PC-3 (cell line): ENCODE data around the gene PRMT1. TPM values are rescaled to one million over a fixed set of nuclear protein-coding genes. Genes with fewer than 3 reads are reported as not detected.

ENCODE experiments used
- ATAC-seq: fragments of 200-7000 bp; cut with Tn5 transposase; 2 replicates; pipeline ENCODE4 v1.9.1; 2020; ENCODE audit warnings: mild to moderate bottlenecking, moderate library complexity
- BruUV-seq: library from RNA; stranded (reverse); fragments of 400-500 nt; replicated peaks from 2 replicates; lab custom pipeline; 2021; lab: Mats Ljungman, UMichigan
- CTCF ChIA-PET: fragments of 300-600 bp; sonication (Branson Sonifier 250); formaldehyde crosslinking; loops from one replicate; lab custom pipeline; 2022; ENCODE audit warnings: antibody characterized with exemption; lab: Charles Lee
- POLR2A ChIA-PET: fragments of 300-600 bp; sonication (Branson Sonifier 250); formaldehyde crosslinking; loops from one replicate; lab custom pipeline; 2022; ENCODE audit warnings: antibody characterized with exemption; ENCODE audit not compliant: unreplicated experiment; lab: Charles Lee
- DNase-seq: peaks from one replicate; pipeline ENCODE4 v3.0.0-alpha.2; 2015
- H2AFZ ChIP-seq: fragments of 300-600 bp; sonication (generic); 2 replicates; pipeline ENCODE4 v1.6.0; 2016; ENCODE audit warnings: antibody characterized with exemption, low read length
- H3F3A ChIP-seq: fragments of 300-600 bp; sonication (generic); one replicate; pipeline ENCODE4 v1.6.0; 2017; ENCODE audit warnings: antibody characterized with exemption, low read length, control low read depth, mild to moderate bottlenecking; ENCODE audit not compliant: unreplicated experiment
- H3K27ac ChIP-seq: fragments of 300-600 bp; sonication (generic); 2 replicates; pipeline ENCODE4 v1.5.1; 2016; ENCODE audit warnings: mild to moderate bottlenecking, low read length
- H3K27me3 ChIP-seq: fragments of 300-600 bp; sonication (generic); 2 replicates; pipeline ENCODE4 v1.6.1; 2016; ENCODE audit warnings: low read length, mixed read lengths
- H3K36me3 ChIP-seq: fragments of 300-600 bp; sonication (generic); 2 replicates; pipeline ENCODE4 v1.6.1; 2016; ENCODE audit warnings: low read depth, mixed run types, low read length, mixed read lengths
- H3K4me1 ChIP-seq: fragments of 300-600 bp; sonication (generic); 2 replicates; pipeline ENCODE4 v1.5.1; 2016; ENCODE audit warnings: low read length; ENCODE audit not compliant: insufficient read depth
- H3K4me2 ChIP-seq: fragments of 300-600 bp; sonication (generic); 2 replicates; pipeline ENCODE4 v1.6.0; 2016; ENCODE audit warnings: low read length
- H3K4me3 ChIP-seq: fragments of 300-600 bp; sonication (generic); 2 replicates; pipeline ENCODE4 v1.5.1; 2016; ENCODE audit warnings: mild to moderate bottlenecking, low read length, mixed read lengths
- H3K79me2 ChIP-seq: fragments of 300-600 bp; sonication (generic); 2 replicates; pipeline ENCODE4 v1.6.1; 2017; ENCODE audit warnings: low read length, mixed read lengths
- H3K9ac ChIP-seq: fragments of 300-600 bp; sonication (generic); 2 replicates; pipeline ENCODE4 v1.6.0; 2016; ENCODE audit warnings: mild to moderate bottlenecking, low read length
- H3K9me2 ChIP-seq: fragments of 300-600 bp; sonication (generic); replicated peaks from 2 replicates; pipeline ENCODE4 v1.6.1; 2016; ENCODE audit warnings: mixed run types, low read length, mixed read lengths
- H3K9me3 ChIP-seq: fragments of 300-600 bp; sonication (generic); 2 replicates; pipeline ENCODE4 v1.6.1; 2016; ENCODE audit warnings: low read length, mixed read lengths
- H4K20me1 ChIP-seq: fragments of 300-600 bp; sonication (generic); 2 replicates; pipeline ENCODE4 v1.6.1; 2016; ENCODE audit warnings: low read length, mixed read lengths
- EZH2 ChIP-seq: fragments of 300-600 bp; sonication (generic); IDR thresholded peaks from one replicate; pipeline ENCODE4 v1.6.1; 2017; ENCODE audit warnings: antibody characterized with exemption, mild to moderate bottlenecking, low read length; ENCODE audit not compliant: unreplicated experiment
- EZH2phosphoT487 ChIP-seq: fragments of 300-600 bp; sonication (generic); IDR thresholded peaks from 2 replicates; pipeline ENCODE4 v1.6.1; 2018; ENCODE audit warnings: mild to moderate bottlenecking, antibody characterized with exemption, low read length, borderline replicate concordance
- intact Hi-C: fragments of 100-400 bp; cut with micrococcal nuclease; formaldehyde crosslinking; loops from 2 replicates; pipeline ENCODE4 v1.9.0; 2023
- total RNA-seq: library from RNA; depleted of rRNA; stranded (reverse); fragments of >200 nt; gene quantifications from 2 replicates; pipeline ENCODE4 v1.2.3, GENCODE V29; 2014
- TF ChIP-seq, protein P1 (sequence below): fragments of 300-600 bp; sonication (generic); conservative IDR thresholded peaks from 2 replicates; pipeline ENCODE4 v1.5.1; 2017; ENCODE audit warnings: antibody characterized with exemption, low read depth, mild to moderate bottlenecking, low read length

Gene PRMT1
- total RNA-seq, 1 experiment from 2014 or later: 625 TPM

DNA sequence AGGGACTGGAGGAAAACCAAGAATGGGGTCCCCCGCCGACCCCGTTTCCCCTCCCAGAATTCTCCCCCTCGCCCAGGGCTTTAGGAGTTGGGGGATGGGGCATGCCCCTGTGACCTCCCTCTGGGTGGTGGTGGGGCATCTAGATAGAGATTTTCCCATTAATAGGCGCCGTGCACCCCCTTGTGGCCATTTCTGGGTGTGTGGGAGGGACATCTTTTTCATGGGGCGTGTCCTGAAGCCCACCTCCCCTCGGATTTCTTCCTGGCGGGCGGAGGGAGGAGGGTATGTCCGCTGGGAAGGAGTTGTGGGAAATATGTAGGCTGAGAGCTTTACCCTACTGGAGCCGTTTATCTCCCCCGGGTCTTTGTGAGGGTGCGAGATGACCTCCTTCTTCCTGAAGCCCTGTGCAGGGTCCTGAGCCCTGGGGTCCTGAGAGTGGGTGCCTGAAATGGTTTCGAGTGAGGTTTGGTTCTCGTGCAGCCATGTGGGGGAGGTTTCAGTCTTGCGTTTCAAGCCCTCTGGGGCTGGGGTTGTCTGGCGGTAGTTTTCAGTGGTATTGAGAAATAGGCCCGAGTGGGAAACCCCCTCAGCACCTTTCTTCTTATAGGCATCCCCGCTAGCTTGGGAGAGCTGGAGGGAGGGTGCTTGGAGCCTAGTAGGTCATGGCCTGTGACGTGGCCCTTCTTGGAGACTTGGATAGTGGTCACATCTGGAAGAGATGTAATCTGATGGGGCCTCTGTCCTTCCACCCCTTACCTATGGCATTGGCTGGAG lies 1.0 kb downstream of the PRMT1 start:
- Histone ChIP-seq H3K9me3 (no peaks in the 10 kb centered on the region), H3K4me1 (peaks cover 20% of the 10 kb centered on the region), H3K79me2 (peaks cover 53% of the 10 kb centered on the region), H3K9me2 (no peaks in the 10 kb centered on the region), H3K9ac (peak overlapping the region; percentile 99), H3K4me2 (peak overlapping the region; percentile 99), H3K4me3 (peak overlapping the region; percentile 86), H3K27ac (peak overlapping the region; percentile 80), H4K20me1 (peaks cover 34% of the 10 kb centered on the region), H3F3A (no peaks in the 10 kb centered on the region), H3K27me3 (no peaks in the 10 kb centered on the region), H3K36me3 (peaks cover 28% of the 10 kb centered on the region), H2AFZ (no peak overlapping the region; the same call in 1 of the 2 replicates)
- intact Hi-C loops: loop anchor here (1.0 to 5.0 kb wide), 5 partner anchors 87 to 199 kb away; partner anchors contain the start of genes AKT1S1, PRR12, RPS11 and TBC1D17
- TF ChIP-seq, protein P1, sequence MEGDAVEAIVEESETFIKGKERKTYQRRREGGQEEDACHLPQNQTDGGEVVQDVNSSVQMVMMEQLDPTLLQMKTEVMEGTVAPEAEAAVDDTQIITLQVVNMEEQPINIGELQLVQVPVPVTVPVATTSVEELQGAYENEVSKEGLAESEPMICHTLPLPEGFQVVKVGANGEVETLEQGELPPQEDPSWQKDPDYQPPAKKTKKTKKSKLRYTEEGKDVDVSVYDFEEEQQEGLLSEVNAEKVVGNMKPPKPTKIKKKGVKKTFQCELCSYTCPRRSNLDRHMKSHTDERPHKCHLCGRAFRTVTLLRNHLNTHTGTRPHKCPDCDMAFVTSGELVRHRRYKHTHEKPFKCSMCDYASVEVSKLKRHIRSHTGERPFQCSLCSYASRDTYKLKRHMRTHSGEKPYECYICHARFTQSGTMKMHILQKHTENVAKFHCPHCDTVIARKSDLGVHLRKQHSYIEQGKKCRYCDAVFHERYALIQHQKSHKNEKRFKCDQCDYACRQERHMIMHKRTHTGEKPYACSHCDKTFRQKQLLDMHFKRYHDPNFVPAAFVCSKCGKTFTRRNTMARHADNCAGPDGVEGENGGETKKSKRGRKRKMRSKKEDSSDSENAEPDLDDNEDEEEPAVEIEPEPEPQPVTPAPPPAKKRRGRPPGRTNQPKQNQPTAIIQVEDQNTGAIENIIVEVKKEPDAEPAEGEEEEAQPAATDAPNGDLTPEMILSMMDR: peak; percentile 86
- no peak for TF ChIP-seq EZH2phosphoT487
- CTCF ChIA-PET: no interaction called here
- ATAC-seq: no peak
- DNase-seq: peak; percentile 75
- POLR2A ChIA-PET: interaction anchor here (0.6 kb wide), 1 partner anchor 151 kb away, joined by 3 read pairs; no protein-coding TSS in a partner anchor
- BruUV-seq: no TSS peak

DNA sequence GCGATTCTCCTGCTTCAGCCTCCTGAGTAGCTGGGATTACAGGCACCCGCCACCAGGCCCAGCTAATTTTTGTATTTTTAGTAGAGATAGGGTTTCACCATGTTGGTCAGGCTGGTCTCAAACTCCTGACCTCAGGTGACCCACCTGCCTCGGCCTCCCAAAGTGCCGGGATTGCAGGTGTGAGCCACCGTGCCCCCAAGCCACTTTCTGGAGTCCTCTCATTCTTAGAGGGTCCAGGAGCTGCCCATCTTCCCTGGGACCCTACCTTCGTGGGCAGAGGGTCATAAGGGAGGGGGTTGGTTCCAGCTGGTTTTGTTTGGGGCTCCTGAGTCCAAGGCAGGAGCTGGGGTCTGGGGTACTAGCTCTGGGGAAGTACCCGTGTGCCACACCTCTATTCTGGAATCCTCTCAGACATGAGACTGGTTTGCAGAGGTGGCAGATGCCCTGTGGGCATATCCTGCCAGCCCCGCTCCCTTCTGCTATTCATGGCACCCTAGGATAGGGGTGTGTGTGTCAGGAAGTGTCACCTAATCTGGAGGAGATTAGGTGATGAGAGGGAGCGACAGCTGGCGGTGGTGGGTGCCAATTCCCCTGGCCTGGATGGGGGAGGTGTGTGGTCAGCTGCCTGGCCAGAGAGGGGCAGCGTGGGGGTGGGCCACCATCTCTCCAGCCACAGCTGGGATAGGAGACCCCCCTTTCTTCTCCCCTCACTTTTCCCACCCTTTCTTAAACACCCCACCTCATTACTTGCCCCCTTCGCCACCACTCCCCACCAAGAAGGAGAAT lies 2.1 kb downstream of the PRMT1 start:
- no peak overlapping the region for H3K27ac ChIP-seq
- no TSS peak for BruUV-seq

More for the DNA sequence above, 2.1 kb downstream of the PRMT1 start:
- H3F3A ChIP-seq: no peaks in the 10 kb centered on the region
- POLR2A ChIA-PET: interaction anchor here (0.6 kb wide), 2 partner anchors 37 to 49 kb away, joined by 6 to 10 read pairs; no protein-coding TSS in a partner anchor
- peaks cover 34% of the 10 kb centered on the region for H4K20me1 ChIP-seq
- no peak overlapping the region for H3K9ac ChIP-seq
- DNase-seq (peak; percentile 32), ATAC-seq (no peak)
- H3K4me2 ChIP-seq: peak overlapping the region; percentile 99
- H3K36me3 ChIP-seq: peaks cover 38% of the 10 kb centered on the region
- TF ChIP-seq, protein P1: no peak
- no peak for TF ChIP-seq EZH2phosphoT487
- no peak for TF ChIP-seq EZH2
- peak overlapping the region; percentile 46 for H3K4me3 ChIP-seq
- no peaks in the 10 kb centered on the region for H3K9me2 ChIP-seq
- H2AFZ ChIP-seq: no peak overlapping the region
- no peaks in the 10 kb centered on the region for H3K27me3 ChIP-seq
- no peaks in the 10 kb centered on the region for H3K9me3 ChIP-seq
- intact Hi-C loops: loop anchor here (5.0 kb wide), 3 partner anchors 128 to 198 kb away; partner anchors contain the start of genes AKT1S1, RPS11 and TBC1D17
- H3K79me2 ChIP-seq: peaks cover 53% of the 10 kb centered on the region
- CTCF ChIA-PET: interaction anchor here (0.7 kb wide), 2 partner anchors 78 to 79 kb away, joined by 3 to 11 read pairs; no protein-coding TSS in a partner anchor
- peaks cover 20% of the 10 kb centered on the region for H3K4me1 ChIP-seq
